H1 (cell line): Measurements from ENCODE around the gene ZMYND10. TPM values are rescaled to one million over a fixed set of nuclear protein-coding genes. Genes with fewer than 3 reads are reported as not detected.
A peak's percentile ranks its signal among the peaks of the same experiment; 100 is the strongest.

Experiments used
- ATF2 ChIP-seq: IDR thresholded peaks from 2 replicates; pipeline ENCODE4 v1.6.1; 2012; ENCODE audit warnings: low read length, inconsistent platforms
- BACH1 ChIP-seq: IDR thresholded peaks from 2 replicates; pipeline ENCODE4 v1.6.1; 2012; ENCODE audit warnings: low read length, improper control_type of control experiment
- CBX5 ChIP-seq: fragments of 300-800, 300-1000 bp; sonication (generic); IDR thresholded peaks from 2 replicates; pipeline ENCODE4 v1.7.1; 2016; ENCODE audit warnings: antibody characterized with exemption, low read length, low read depth
- CREB1 ChIP-seq: IDR thresholded peaks from 2 replicates; pipeline ENCODE4 v1.6.1; 2012; ENCODE audit warnings: inconsistent platforms
- CTBP2 ChIP-seq: IDR thresholded peaks from 2 replicates; pipeline ENCODE4 v1.7.0; 2011; ENCODE audit warnings: borderline replicate concordance, mild to moderate bottlenecking, moderate library complexity, mixed read lengths, low read length; ENCODE audit not compliant: insufficient read depth, insufficient read length
- EGR1 ChIP-seq: IDR thresholded peaks from 2 replicates; pipeline ENCODE4 v1.6.1; 2011; ENCODE audit warnings: low read depth, low read length, borderline replicate concordance
- EZH2 ChIP-seq: fragments of 200-600 bp; sonication (generic); IDR thresholded peaks from 2 replicates; pipeline ENCODE4 v1.7.1; 2012; ENCODE audit warnings: low read depth, mild to moderate bottlenecking, moderate library complexity, low read length, inconsistent platforms; ENCODE audit not compliant: severe bottlenecking
- GTF2F1 ChIP-seq: IDR thresholded peaks from 2 replicates; pipeline ENCODE4 v1.6.1; 2012; ENCODE audit warnings: low read depth, low read length, improper control_type of control experiment, borderline replicate concordance
- HDAC2 ChIP-seq, 2 experiments: fragments of 300-600 bp in 1 of 2; sonication (generic) in 1 of 2; IDR thresholded peaks; 2 replicates each; pipeline ENCODE4 v1.6.1; 2011 to 2012; ENCODE audit warnings: low read depth in 2 of 2, low read length in 2 of 2, mild to moderate bottlenecking in 2 of 2, moderate library complexity in 2 of 2, borderline replicate concordance in 1 of 2, inconsistent platforms in 1 of 2
- SIRT6 ChIP-seq: IDR thresholded peaks from one replicate; pipeline ENCODE4 v1.7.1; 2012; ENCODE audit warnings: low read length, inconsistent platforms
- SP2 ChIP-seq: IDR thresholded peaks from 2 replicates; pipeline ENCODE4 v1.6.1; 2012; ENCODE audit warnings: mild to moderate bottlenecking, low read length, inconsistent platforms
- SP4 ChIP-seq: IDR thresholded peaks from 2 replicates; pipeline ENCODE4 v1.6.1; 2012; ENCODE audit warnings: low read length, inconsistent platforms
- SUZ12 ChIP-seq: fragments of 200-600 bp; sonication (generic); IDR thresholded peaks from 2 replicates; pipeline ENCODE4 v1.6.1; 2012; ENCODE audit warnings: mild to moderate bottlenecking, inconsistent platforms, low read length, moderate library complexity, mixed read lengths
- TAF1 ChIP-seq: IDR thresholded peaks from 2 replicates; pipeline ENCODE4 v1.6.1; 2011; ENCODE audit warnings: mild to moderate bottlenecking, low read depth, low read length
- TCF12 ChIP-seq: IDR thresholded peaks from 2 replicates; pipeline ENCODE4 v1.6.1; 2011; ENCODE audit warnings: low read depth, mild to moderate bottlenecking, low read length
- polyA plus RNA-seq, 7 experiments: library from polyadenylated mRNA; depleted of rRNA in 3 of 7; stranded (reverse) in 5 of 7; unstranded in 2 of 7; fragments of >200 nt in 5 of 7; fragments of 200-250 nt in 2 of 7; gene quantifications; 1 replicate in 5 of 7; 2 replicates in 1 of 7; 4 replicates in 1 of 7; pipeline versions ENCODE4 v1.2.1 to v1.2.3, GENCODE V29; 2011 to 2013; ENCODE audit warnings: missing spikeins in 2 of 7, mixed read lengths in 2 of 7
- total RNA-seq: library from RNA; stranded (reverse); fragmentation: NEBNext Ultra II Directional; extraction: Animal tissue kit (Norgen Biotek cat#: 25700); gene quantifications from 2 replicates; pipeline ENCODE4 v1.2.1, GENCODE V29; 2021
- TF ChIP-seq, protein P1 (sequence below), 3 experiments: IDR thresholded peaks; 1 replicate in 2 of 3; 2 replicates in 1 of 3; pipeline versions ENCODE4 v1.5.1 to v1.6.1; 2011; ENCODE audit warnings: low read length in 3 of 3, mild to moderate bottlenecking in 3 of 3, inconsistent platforms in 2 of 3, low read depth in 1 of 3, moderate library complexity in 1 of 3; ENCODE audit not compliant: insufficient read depth in 1 of 3; ENCODE audit errors: control extremely low read depth in 1 of 3

Gene ZMYND10
- total and polyA plus RNA-seq, 2 of the 8 experiments (the other 6 are each of a cell fraction or from before 2014, with no cell fraction given), result 0.56 to 0.79 TPM

- TF ChIP-seq BACH1 (no peak), TAF1 (peak; percentile 84), SP4 (no peak), SP2 (no peak), EGR1 (no peak), HDAC2 (IDR thresholded peaks at IDR 0.05; ENCODE audit: borderline replicate concordance in 1 of 2, low read depth in 2 of 2, low read length in 2 of 2) (peak in 1 of 2 experiments; percentile 84; a peak in 1 of 4 replicates), CBX5 (no peak), ATF2 (no peak), GTF2F1 (no peak), EZH2 (no peak), TCF12 (0 out of 2 replicates have a peak, but pooled peaks have one; percentile 39), CREB1 (peak; percentile 83), SIRT6 (no peak), CTBP2 (no peak), SUZ12 (no peak)
- TF ChIP-seq, protein P1, sequence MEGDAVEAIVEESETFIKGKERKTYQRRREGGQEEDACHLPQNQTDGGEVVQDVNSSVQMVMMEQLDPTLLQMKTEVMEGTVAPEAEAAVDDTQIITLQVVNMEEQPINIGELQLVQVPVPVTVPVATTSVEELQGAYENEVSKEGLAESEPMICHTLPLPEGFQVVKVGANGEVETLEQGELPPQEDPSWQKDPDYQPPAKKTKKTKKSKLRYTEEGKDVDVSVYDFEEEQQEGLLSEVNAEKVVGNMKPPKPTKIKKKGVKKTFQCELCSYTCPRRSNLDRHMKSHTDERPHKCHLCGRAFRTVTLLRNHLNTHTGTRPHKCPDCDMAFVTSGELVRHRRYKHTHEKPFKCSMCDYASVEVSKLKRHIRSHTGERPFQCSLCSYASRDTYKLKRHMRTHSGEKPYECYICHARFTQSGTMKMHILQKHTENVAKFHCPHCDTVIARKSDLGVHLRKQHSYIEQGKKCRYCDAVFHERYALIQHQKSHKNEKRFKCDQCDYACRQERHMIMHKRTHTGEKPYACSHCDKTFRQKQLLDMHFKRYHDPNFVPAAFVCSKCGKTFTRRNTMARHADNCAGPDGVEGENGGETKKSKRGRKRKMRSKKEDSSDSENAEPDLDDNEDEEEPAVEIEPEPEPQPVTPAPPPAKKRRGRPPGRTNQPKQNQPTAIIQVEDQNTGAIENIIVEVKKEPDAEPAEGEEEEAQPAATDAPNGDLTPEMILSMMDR (IDR thresholded peaks at IDR 0.05; ENCODE audit: control extremely low read depth in 1 of 3, insufficient read depth in 1 of 3, low read depth in 1 of 3, low read length in 3 of 3), result peak in 1 of 3 experiments; percentile 3; a peak in 1 of 4 replicates
Observed at GRCh38 chr3:50327943-50328691, 17.4 kb downstream of the ZMYND10 start, which contains the start of gene TUSC2 (continued).
